ENCODE measurements around the gene MAPK11. TPM values are rescaled to one million over a fixed set of nuclear protein-coding genes. Genes with fewer than 3 reads are reported as not detected.
A peak's percentile ranks its signal among the peaks of the same experiment; 100 is the strongest.

MAPK11 gene
- total RNA-seq, 1 experiment from 2014 or later: 14.3 TPM

GRCh38 chr22:50246242-50247175 lies 23.7 kb downstream of the MAPK11 start:
- intact Hi-C loops (cut with micrococcal nuclease; ENCODE audit: unreplicated experiment): no loop called here
- CTCF ChIA-PET: no interaction called here

DNA sequence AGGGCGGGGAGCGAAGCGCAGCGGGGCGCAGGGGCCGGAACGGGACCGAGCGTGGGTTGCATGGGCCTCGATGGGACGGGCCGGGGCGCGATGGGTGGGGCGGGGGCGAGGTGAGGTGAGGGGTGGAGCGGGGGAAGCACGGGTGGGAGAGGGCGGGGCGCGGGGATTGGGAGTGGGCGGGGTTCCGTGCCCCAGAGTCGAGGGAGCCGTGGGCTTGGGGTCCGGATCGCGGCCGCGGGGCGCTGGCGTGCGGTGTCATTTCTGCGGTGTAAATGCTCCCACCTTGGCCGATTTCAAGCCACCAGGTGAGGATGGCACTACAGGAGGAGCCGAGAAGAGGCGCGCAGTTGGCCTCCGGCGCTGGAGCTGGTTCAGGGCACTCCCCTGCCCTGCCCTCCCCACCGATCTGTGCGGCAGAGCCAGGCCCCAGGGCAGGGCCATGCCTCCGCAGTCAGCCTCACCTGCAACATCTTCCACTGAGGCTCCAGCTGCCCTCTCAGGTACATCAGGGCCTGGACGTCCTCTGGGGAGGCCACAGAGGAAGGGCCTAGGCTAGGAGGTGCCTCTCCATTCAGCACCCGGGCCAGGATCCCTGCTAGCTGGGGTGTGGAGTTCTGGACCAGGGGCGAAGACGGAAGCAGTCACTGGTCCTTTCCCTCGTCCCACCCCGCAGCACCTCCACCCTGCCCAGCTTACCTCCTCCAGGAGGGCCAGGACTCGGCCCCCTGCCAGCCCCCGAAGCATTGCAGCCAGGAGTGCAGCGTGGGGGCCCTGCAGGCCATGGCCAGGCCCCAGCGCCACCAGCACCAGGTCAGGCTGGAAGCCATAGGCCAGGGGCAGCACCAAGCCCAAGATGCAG lies 24.7 kb downstream of the MAPK11 start:
- Mint-ChIP-seq H3K27me3 (ENCODE audit: unreplicated experiment) (no peaks in the 10 kb centered on the region), H3K36me3 (ENCODE audit: insufficient read depth, unreplicated experiment) (peaks cover 74% of the 10 kb centered on the region), H3K4me1 (ENCODE audit: low read depth, unreplicated experiment) (peaks cover 11% of the 10 kb centered on the region), H3K4me3 (ENCODE audit: low read depth, unreplicated experiment) (peak overlapping the region; percentile 78), H3K9me3 (ENCODE audit: low read depth, unreplicated experiment) (no peaks in the 10 kb centered on the region), H3K27ac (ENCODE audit: unreplicated experiment) (peak overlapping the region; percentile 83)
- intact Hi-C loops (cut with micrococcal nuclease; ENCODE audit: unreplicated experiment): no loop called here
- CTCF ChIA-PET: no interaction called here
- no TSS peak for BruUV-seq (replicated peaks)
- DNase-seq: no peak
- TF ChIP-seq, protein P1, sequence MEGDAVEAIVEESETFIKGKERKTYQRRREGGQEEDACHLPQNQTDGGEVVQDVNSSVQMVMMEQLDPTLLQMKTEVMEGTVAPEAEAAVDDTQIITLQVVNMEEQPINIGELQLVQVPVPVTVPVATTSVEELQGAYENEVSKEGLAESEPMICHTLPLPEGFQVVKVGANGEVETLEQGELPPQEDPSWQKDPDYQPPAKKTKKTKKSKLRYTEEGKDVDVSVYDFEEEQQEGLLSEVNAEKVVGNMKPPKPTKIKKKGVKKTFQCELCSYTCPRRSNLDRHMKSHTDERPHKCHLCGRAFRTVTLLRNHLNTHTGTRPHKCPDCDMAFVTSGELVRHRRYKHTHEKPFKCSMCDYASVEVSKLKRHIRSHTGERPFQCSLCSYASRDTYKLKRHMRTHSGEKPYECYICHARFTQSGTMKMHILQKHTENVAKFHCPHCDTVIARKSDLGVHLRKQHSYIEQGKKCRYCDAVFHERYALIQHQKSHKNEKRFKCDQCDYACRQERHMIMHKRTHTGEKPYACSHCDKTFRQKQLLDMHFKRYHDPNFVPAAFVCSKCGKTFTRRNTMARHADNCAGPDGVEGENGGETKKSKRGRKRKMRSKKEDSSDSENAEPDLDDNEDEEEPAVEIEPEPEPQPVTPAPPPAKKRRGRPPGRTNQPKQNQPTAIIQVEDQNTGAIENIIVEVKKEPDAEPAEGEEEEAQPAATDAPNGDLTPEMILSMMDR (IDR thresholded peaks at IDR 0.05; ENCODE audit: unreplicated experiment): no peak

More at GRCh38 chr22:50246242-50247175, 23.7 kb downstream of the MAPK11 start:
- TF ChIP-seq, protein P1 (IDR thresholded peaks at IDR 0.05; ENCODE audit: unreplicated experiment): no peak
- no TSS peak for BruUV-seq (replicated peaks)
- peak overlapping the region; percentile 78 for H3K4me3 Mint-ChIP-seq (ENCODE audit: low read depth, unreplicated experiment)
- no peaks in the 10 kb centered on the region for H3K9me3 Mint-ChIP-seq (ENCODE audit: low read depth, unreplicated experiment)
- H3K27me3 Mint-ChIP-seq (ENCODE audit: unreplicated experiment): no peaks in the 10 kb centered on the region
- peak; percentile 35 for DNase-seq
- H3K36me3 Mint-ChIP-seq (ENCODE audit: insufficient read depth, unreplicated experiment): peaks cover 80% of the 10 kb centered on the region
- no peak overlapping the region for H3K27ac Mint-ChIP-seq (ENCODE audit: unreplicated experiment)
- H3K4me1 Mint-ChIP-seq (ENCODE audit: low read depth, unreplicated experiment): peaks cover 7% of the 10 kb centered on the region

GRCh38 chr22:50244420-50245213 lies 25.6 kb downstream of the MAPK11 start, which contains the start of gene TUBGCP6:
TSS of gene TUBGCP6 (minus strand) at chr22:50245023. CDS start at chr22:50244459, 564 bp downstream.
- intact Hi-C loops (cut with micrococcal nuclease; ENCODE audit: unreplicated experiment): no loop called here
- peak within 1 kb of the TSS; percentile 78 for H3K4me3 Mint-ChIP-seq (ENCODE audit: low read depth, unreplicated experiment)
- peak within 1 kb of the TSS; percentile 83 for H3K27ac Mint-ChIP-seq (ENCODE audit: unreplicated experiment)
- peak; percentile 94 for DNase-seq
- CTCF ChIA-PET: no interaction called here
- H3K27me3 Mint-ChIP-seq (ENCODE audit: unreplicated experiment): no peaks in the 10 kb centered on the region
- peaks cover 11% of the 10 kb centered on the region for H3K4me1 Mint-ChIP-seq (ENCODE audit: low read depth, unreplicated experiment)
- H3K36me3 Mint-ChIP-seq (ENCODE audit: insufficient read depth, unreplicated experiment): peaks cover 76% of the 10 kb centered on the region
- TSS peak; percentile 51 for BruUV-seq (replicated peaks)
- TF ChIP-seq, protein P1 (IDR thresholded peaks at IDR 0.05; ENCODE audit: unreplicated experiment): peak; percentile 8
- H3K9me3 Mint-ChIP-seq (ENCODE audit: low read depth, unreplicated experiment): no peaks in the 10 kb centered on the region
